GM19193 (cell line): ENCODE data around the gene MGST2.

Source experiments
- POLR2A ChIP-seq: IDR thresholded peaks from 4 replicates; pipeline ENCODE4 v1.6.1; 2011; ENCODE audit not compliant: insufficient read depth, insufficient read length; ENCODE audit errors: extremely low read depth

The MGST2 gene

DNA sequence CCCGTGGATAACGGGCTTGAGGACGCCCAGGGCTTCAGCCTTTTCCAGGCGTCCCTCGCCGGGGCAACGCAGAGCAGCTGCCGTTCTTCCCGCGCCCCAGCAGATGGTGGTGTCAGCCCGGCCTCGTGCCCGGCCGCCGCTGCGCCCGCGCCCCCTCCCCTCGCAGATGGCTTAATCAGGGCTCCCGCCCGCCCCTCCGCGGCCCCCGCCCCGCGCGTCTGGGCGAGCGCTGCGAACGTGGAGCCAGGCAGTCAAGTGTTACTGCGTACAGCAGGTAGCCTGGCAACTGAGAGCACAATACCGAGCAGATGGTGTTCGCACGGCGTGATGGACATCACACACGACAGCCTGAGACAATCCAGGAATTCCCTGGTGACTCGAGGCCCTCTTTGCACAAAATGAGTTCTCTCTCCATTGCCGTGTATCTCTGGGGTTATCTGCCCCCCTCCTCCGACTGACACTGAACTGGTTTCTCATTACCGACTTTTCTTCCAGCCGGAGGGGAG lies 69.3 kb downstream of the MGST2 start:
- TF ChIP-seq POLR2A = no peak

DNA sequence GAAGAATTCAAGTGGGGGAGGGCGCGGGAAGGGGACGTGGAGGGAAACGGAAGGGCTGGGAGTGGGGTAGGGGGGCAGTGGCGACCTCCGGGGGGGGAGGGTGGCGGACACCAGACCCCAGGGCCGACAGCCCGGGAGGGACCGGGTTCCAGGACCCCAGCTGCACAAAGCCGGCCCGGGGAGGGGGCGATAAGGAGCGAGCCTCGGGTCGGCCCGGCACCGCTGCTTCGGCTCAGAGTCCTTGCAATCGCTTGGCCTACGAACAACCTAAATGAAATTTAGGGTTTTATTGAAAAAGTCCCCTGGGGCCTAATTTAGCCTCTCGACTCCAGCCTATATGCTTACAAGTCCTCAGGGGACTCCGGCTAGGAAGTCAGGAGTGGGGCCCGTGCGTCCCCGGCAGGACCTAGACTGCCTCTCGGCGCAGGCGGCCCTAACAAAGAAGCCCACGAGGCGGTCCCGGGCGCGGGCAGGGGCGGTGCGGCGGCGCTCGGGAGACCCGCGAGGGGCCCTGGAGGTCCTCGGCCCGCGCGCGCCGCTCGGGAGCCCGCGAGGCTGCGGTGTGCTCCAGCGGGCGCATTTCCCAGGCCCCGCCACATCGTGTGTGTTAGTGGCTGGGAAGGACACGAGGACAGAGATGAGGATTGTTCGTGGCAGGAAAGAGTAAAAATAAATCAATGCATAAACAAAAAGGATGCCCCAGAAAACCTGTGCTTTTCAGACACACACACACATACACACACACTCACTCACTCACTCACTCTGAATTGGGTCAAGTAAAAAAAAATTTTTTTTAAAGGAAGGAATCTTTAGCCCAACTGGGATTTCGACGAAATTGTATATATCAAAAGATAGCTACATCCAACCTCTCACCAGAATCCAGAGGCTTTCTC lies 70.0 kb downstream of the MGST2 start:
- TF ChIP-seq POLR2A = no peak

GRCh38 chr4:139736274-139736660 lies 70.6 kb downstream of the MGST2 start:
- TF ChIP-seq POLR2A = no peak

DNA sequence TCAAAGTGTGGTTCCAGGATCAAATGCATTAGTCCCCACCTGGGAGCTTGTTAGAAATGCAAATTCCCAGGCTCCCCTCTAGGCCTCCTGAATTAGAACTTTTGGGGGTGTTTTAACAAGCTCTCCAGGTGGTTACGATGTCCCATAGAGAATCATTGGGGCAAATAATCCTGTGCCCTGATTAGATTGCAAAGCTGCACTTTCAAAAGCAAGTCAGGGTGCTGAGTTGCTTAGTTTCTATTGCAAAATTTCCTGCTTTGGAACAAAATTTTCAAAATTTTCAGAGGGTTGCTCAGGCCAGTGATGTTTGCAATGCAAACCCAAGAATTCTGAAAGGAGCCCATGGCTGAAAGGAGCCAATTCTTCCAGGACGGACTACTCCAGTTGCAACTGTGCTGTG lies 71.0 kb downstream of the MGST2 start:
- no peak for TF ChIP-seq POLR2A

DNA sequence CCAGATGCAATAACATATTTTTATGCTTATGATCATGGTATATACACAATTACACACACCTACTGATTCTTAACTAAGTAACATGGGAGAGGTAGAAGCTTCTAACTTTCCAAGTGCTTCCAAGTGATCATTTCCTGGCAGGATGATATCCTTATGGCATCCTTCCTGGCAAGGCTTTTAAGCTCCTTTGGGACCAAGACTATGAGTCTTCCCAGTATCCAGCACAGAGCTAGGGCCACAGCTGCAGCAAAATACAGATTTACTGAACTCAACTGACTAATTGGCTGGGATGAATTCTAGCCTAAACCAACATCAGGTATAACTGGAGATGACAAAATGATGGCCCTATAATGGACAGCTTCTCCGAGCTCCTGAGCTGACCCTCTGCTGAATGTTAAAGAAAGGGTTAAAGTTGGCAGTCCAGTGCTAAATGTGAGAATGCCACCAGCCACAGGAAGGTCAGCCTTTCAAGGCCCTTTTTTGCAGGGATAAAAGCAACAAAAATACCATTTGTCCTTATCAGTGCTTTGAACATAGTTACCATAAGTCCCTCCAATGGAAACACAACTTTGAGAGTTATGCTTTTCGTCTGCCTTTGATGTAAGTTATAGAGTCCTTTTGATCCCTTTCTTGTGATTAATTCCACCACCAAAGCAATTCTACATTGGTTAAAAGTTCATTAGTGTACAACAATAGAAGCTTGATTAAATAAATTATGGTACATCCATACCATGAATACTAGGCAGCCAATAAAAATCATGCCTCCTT lies 73.4 kb downstream of the MGST2 start:
- TF ChIP-seq POLR2A = no peak

DNA sequence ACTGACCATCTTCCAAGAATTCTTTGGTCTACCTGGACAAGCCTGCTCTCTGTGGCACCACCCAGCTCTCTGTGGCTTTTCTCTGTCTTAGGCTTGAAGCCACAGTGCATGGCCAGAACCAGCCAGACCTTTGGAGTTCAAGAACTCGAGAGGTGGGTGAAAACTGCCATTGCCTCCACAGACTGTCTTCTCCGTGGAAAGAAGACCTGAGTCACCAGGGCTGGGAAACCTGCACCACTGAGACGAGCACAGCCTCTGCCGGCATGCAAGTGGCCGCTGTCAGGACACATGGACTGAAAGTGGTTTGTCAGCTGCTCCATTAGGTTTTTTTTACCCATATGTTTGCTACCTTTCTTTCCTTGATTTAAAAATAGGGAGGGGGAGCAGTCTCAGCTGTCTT lies 74.5 kb downstream of the MGST2 start:
- TF ChIP-seq POLR2A = no peak

GRCh38 chr4:139740531-139741041 lies 75.0 kb downstream of the MGST2 start:
- TF ChIP-seq POLR2A = no peak

GRCh38 chr4:139743027-139743426 lies 77.4 kb downstream of the MGST2 start:
- no peak for TF ChIP-seq POLR2A

- no peak for TF ChIP-seq POLR2A
Measured at GRCh38 chr4:139744232-139744631, 78.6 kb downstream of the MGST2 start.

DNA sequence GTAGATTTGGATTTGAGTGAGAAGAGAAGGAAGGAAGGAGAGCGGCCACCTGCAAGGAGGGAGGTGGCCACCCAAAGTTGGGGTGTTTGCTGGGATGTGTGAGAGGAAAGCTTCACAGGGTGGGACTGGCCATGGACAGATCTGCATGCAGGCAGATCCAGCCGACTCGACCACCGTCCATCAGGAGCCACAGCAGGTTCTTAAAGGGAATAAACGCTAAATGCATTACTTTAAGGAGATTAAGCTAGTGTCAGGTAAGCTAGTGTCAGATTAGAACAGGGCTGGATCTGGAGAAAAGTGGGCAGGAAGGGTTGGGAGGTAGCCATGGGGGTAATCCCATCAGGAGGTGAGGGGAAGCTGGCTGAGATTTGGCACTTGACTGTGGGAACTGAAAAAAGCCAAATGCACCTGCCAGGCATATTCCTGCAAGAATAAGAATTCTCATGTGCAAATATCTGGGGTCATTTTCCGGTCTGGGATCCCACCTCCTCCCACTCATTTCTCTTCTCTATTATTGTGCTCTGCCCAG lies 79.6 kb downstream of the MGST2 start:
- no peak for TF ChIP-seq POLR2A

- TF ChIP-seq POLR2A = no peak
Measured at GRCh38 chr4:139746431-139747171, 81.0 kb downstream of the MGST2 start.

DNA sequence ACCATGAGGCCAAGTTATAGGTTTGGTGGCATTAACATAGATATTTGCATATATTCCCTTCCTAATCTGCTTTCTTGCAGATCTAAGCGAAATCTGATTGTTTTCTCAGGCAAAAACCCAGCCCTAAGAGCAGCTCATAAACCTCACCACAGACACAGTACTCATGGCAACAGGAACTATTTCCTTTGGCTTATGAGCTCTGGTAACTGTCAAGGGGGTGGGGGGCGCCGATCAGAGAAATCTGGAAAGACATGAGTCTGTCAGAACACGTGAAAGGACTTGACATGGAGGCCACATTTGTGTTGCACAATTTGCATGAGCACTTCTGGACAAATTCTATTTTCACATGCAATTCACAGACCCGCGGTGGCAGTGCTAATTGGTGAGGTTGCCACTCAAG lies 83.7 kb downstream of the MGST2 start:
- no peak for TF ChIP-seq POLR2A

DNA sequence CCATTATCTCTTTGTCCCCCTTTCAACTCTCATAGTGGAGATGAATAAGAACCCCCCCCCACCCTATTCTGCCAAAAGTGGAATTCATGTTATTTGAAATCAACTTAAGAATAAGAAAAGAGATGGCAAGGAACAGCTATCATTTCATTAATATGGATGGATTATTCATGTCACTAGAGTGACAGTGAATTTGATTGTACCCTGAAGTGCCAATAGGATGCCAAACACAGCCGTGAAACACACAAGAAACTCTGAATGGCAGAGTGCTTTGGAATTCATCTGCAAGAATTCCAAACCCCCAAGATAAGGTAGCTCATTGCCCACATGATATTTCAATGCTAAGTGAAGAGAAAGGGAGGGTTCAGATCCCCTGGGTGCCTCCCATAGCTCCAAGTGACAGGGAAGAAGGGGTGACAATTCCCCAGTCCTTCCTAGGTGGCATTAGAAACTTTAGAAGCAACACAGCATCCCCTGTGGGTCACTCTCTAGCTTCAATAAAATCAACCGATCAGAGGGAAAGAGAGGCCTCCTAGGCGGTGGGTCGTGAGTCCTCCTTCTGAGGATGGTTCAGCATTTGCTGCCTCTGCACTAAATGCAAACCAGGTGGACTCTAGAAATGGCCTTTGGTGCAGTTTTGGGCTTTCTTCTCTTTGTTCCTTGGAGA lies 84.3 kb downstream of the MGST2 start:
- TF ChIP-seq POLR2A = no peak

GRCh38 chr4:139753686-139754085 lies 88.1 kb downstream of the MGST2 start:
- TF ChIP-seq POLR2A = no peak
